Caco-2 (cell line): ENCODE data around the gene KIF16B. TPM values are rescaled to one million over a fixed set of nuclear protein-coding genes. Genes with fewer than 3 reads are reported as not detected.

Source experiments
- BruUV-seq: library from RNA; stranded (reverse); fragments of 400-500 nt; replicated peaks from 2 replicates; lab custom pipeline; 2021; lab: Mats Ljungman, UMichigan
- CTCF ChIA-PET: fragments of 300-600 bp; sonication (Branson Sonifier 250); formaldehyde crosslinking; loops from one replicate; lab custom pipeline; 2022; ENCODE audit warnings: antibody characterized with exemption; lab: Charles Lee
- POLR2A ChIA-PET: fragments of 300-600 bp; sonication (Branson Sonifier 250); formaldehyde crosslinking; loops from one replicate; lab custom pipeline; 2022; ENCODE audit warnings: antibody characterized with exemption; lab: Charles Lee
- DNase-seq, 2 experiments: peaks; one replicate each; pipeline versions ENCODE4 v3.0.0 to v3.0.0-alpha.2; 2020 to 2022
- H3K27me3 ChIP-seq: replicated peaks from 2 replicates; pipeline ENCODE4 v1.6.0; 2011; ENCODE audit warnings: low read length; ENCODE audit not compliant: control insufficient read depth, insufficient read depth
- H3K36me3 ChIP-seq: 2 replicates; pipeline ENCODE4 v1.5.1; 2011; ENCODE audit warnings: low read length; ENCODE audit not compliant: control insufficient read depth, insufficient read depth
- H3K4me1 ChIP-seq: fragments of 250-450 bp; sonication (Bioruptor Pico); 2 replicates; pipeline ENCODE4 v1.5.1; 2020; ENCODE audit warnings: mild to moderate bottlenecking
- H3K4me3 ChIP-seq: 2 replicates; pipeline ENCODE4 v1.5.1; 2011; ENCODE audit warnings: low read depth, mild to moderate bottlenecking, control low read depth, low read length
- H3K9me3 ChIP-seq: fragments of 250-450 bp; sonication (Bioruptor Pico); 2 replicates; pipeline ENCODE4 v1.5.1; 2020; ENCODE audit warnings: mild to moderate bottlenecking, moderate library complexity
- H3K27ac Mint-ChIP-seq: one replicate; pipeline ENCODE4 v1.8.0; 2022; ENCODE audit warnings: mixed read lengths; ENCODE audit not compliant: unreplicated experiment
- H3K27me3 Mint-ChIP-seq: one replicate; pipeline ENCODE4 v1.8.0; 2022; ENCODE audit warnings: mixed read lengths; ENCODE audit not compliant: insufficient read depth, unreplicated experiment
- H3K36me3 Mint-ChIP-seq: one replicate; pipeline ENCODE4 v1.8.0; 2022; ENCODE audit warnings: mild to moderate bottlenecking, mixed read lengths; ENCODE audit not compliant: insufficient read depth, unreplicated experiment
- H3K4me1 Mint-ChIP-seq: one replicate; pipeline ENCODE4 v1.8.0; 2022; ENCODE audit warnings: low read depth, mixed read lengths; ENCODE audit not compliant: unreplicated experiment
- H3K4me3 Mint-ChIP-seq: one replicate; pipeline ENCODE4 v1.8.0; 2022; ENCODE audit warnings: mild to moderate bottlenecking, moderate library complexity, mixed read lengths; ENCODE audit not compliant: unreplicated experiment
- H3K9me3 Mint-ChIP-seq: one replicate; pipeline ENCODE4 v1.8.0; 2022; ENCODE audit warnings: mixed read lengths; ENCODE audit not compliant: unreplicated experiment
- CTCF ChIP-seq, 2 experiments: fragments of 200-600 bp in 1 of 2; IDR thresholded peaks; 1 replicate in 1 of 2; 2 replicates in 1 of 2; pipeline versions ENCODE4 v1.5.1 to v1.8.0; 2011 to 2022; ENCODE audit warnings: antibody characterized with exemption in 1 of 2, control low read depth in 1 of 2, inconsistent platforms in 1 of 2, low read depth in 1 of 2, low read length in 1 of 2, mild to moderate bottlenecking in 1 of 2, moderate library complexity in 1 of 2; ENCODE audit not compliant: insufficient read depth in 1 of 2, severe bottlenecking in 1 of 2, unreplicated experiment in 1 of 2
- intact Hi-C: fragments of 100-400 bp; cut with micrococcal nuclease; formaldehyde crosslinking; loops from one replicate; pipeline ENCODE4 v1.10.0; 2022; ENCODE audit not compliant: unreplicated experiment
- total RNA-seq: library from RNA; stranded (reverse); gene quantifications from 2 replicates; pipeline ENCODE4 v1.2.3, GENCODE V29; 2022

KIF16B gene
- total RNA-seq, 1 experiment from 2014 or later, result 11.3 TPM

- Histone ChIP-seq H3K4me3 (no peak overlapping the region), H3K27me3 (no peaks in the 10 kb centered on the region), H3K9me3 (peaks cover 10% of the 10 kb centered on the region), H3K4me1 (peaks cover 18% of the 10 kb centered on the region), H3K36me3 (no peaks in the 10 kb centered on the region)
- Mint-ChIP-seq H3K4me1 (peaks cover 18% of the 10 kb centered on the region), H3K36me3 (no peaks in the 10 kb centered on the region), H3K4me3 (no peak overlapping the region), H3K27ac (no peak overlapping the region), H3K9me3 (peaks cover 21% of the 10 kb centered on the region), H3K27me3 (no peaks in the 10 kb centered on the region)
- ChIA-PET CTCF (interaction anchor here (0.6 kb wide), 2 partner anchors 69 to 551 kb away, joined by 3 to 10 read pairs; no protein-coding TSS in a partner anchor), POLR2A (interaction anchor here (0.6 kb wide), 2 partner anchors 8 to 148 kb away, joined by 3 to 15 read pairs; no protein-coding TSS in a partner anchor)
- no peak for DNase-seq
- BruUV-seq, result no TSS peak
- no peak for TF ChIP-seq CTCF (IDR thresholded peaks at IDR 0.05; ENCODE audit: insufficient read depth in 1 of 2, low read depth in 1 of 2, low read length in 1 of 2, severe bottlenecking in 1 of 2, unreplicated experiment in 1 of 2)
- intact Hi-C loops, result loop anchor here (2.0 to 10.0 kb wide), 2 partner anchors 136 to 304 kb away; partner anchors contain the start of gene KIF16B
These were observed 302.8 kb downstream of the KIF16B start for GRCh38 chr20:16270314-16270931.

GRCh38 chr20:16267526-16267925, 305.7 kb downstream of the KIF16B start:
- POLR2A ChIA-PET, result no interaction called here
- no peaks in the 10 kb centered on the region for H3K27me3 Mint-ChIP-seq

GRCh38 chr20:16265334-16265733, 307.9 kb downstream of the KIF16B start:
- H3K9me3 ChIP-seq, result peaks cover 10% of the 10 kb centered on the region
- TF ChIP-seq CTCF (IDR thresholded peaks at IDR 0.05; ENCODE audit: insufficient read depth in 1 of 2, low read depth in 1 of 2, low read length in 1 of 2, severe bottlenecking in 1 of 2, unreplicated experiment in 1 of 2), result no peak
- no peak overlapping the region for H3K4me3 Mint-ChIP-seq
- H3K9me3 Mint-ChIP-seq, result peaks cover 22% of the 10 kb centered on the region
- H3K4me1 Mint-ChIP-seq, result peaks cover 2% of the 10 kb centered on the region
- no TSS peak for BruUV-seq
- H3K27ac Mint-ChIP-seq, result no peak overlapping the region
- H3K27me3 Mint-ChIP-seq, result no peaks in the 10 kb centered on the region
- no peaks in the 10 kb centered on the region for H3K36me3 Mint-ChIP-seq
- intact Hi-C loops, result no loop called here
- H3K4me1 ChIP-seq, result no peaks in the 10 kb centered on the region; the same call in 1 of the 2 replicates
- POLR2A ChIA-PET, result no interaction called here
- DNase-seq, result no peak
- no peak overlapping the region for H3K4me3 ChIP-seq
- H3K36me3 ChIP-seq, result no peaks in the 10 kb centered on the region
- H3K27me3 ChIP-seq, result no peaks in the 10 kb centered on the region
- CTCF ChIA-PET, result no interaction called here

More at GRCh38 chr20:16267526-16267925, 305.7 kb downstream of the KIF16B start:
- no peak overlapping the region for H3K27ac Mint-ChIP-seq
- no peaks in the 10 kb centered on the region for H3K36me3 Mint-ChIP-seq
- H3K4me1 Mint-ChIP-seq, result peaks cover 18% of the 10 kb centered on the region
- no peak overlapping the region for H3K4me3 Mint-ChIP-seq
- peaks cover 22% of the 10 kb centered on the region for H3K9me3 Mint-ChIP-seq
- Histone ChIP-seq H3K27me3 (no peaks in the 10 kb centered on the region), H3K9me3 (peaks cover 10% of the 10 kb centered on the region), H3K36me3 (no peaks in the 10 kb centered on the region), H3K4me1 (peaks cover 18% of the 10 kb centered on the region), H3K4me3 (no peak overlapping the region)
- no TSS peak for BruUV-seq
- intact Hi-C loops, result no loop called here
- DNase-seq, result no peak
- CTCF ChIA-PET, result no interaction called here
- TF ChIP-seq CTCF (IDR thresholded peaks at IDR 0.05; ENCODE audit: insufficient read depth in 1 of 2, low read depth in 1 of 2, low read length in 1 of 2, severe bottlenecking in 1 of 2, unreplicated experiment in 1 of 2), result no peak
